Fibroblast of the aortic adventitia (primary cell): ENCODE results near the gene TDP1. TPM values are rescaled to one million over a fixed set of nuclear protein-coding genes. Genes with fewer than 3 reads are reported as not detected.

Source experiments
- DNase-seq: peaks from one replicate; pipeline ENCODE4 v3.0.0-alpha.2; 2010; ENCODE audit warnings: low read depth
- H3K4me3 ChIP-seq: 2 replicates; pipeline ENCODE4 v1.5.1; 2011; ENCODE audit warnings: low read depth, mild to moderate bottlenecking, control low read depth, low read length, moderate library complexity
- CTCF ChIP-seq: IDR thresholded peaks from 2 replicates; pipeline ENCODE4 v1.5.1; 2011; ENCODE audit warnings: mild to moderate bottlenecking, low read length, control low read depth, inconsistent platforms; ENCODE audit not compliant: insufficient read depth
- total RNA-seq: library from RNA; depleted of rRNA; stranded (reverse); fragments of >200 nt; gene quantifications from 2 replicates; pipeline ENCODE4 v1.2.3, GENCODE V29; 2012; ENCODE audit warnings: low replicate concordance

The TDP1 gene
- total RNA-seq, 1 donor, result 28.7 TPM

DNA sequence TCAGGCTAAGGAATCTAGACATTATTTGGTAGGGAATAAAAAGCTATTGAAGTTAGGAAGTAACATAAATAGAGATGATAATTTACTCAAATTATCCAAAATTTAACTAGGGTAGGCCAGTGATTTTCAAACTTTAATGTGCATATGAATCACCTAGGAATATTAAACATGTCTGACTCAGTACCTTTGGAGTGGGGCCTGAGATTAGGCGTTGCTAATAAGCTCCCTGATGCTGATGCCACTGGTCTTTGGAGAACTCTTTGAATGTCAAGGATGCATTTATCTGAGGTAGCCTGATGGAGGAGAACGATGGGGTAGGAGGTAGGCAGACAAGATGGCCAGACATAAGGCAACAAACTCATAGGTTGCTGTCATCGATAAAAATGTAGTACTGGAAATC lies 34.4 kb upstream of the TDP1 start:
- no peak overlapping the region for H3K4me3 ChIP-seq
- DNase-seq, result no peak
- no peak for TF ChIP-seq CTCF

GRCh38 chr14:89922031-89922907 lies 33.5 kb upstream of the TDP1 start:
- DNase-seq, result peak; percentile 83
- H3K4me3 ChIP-seq, result no peak overlapping the region
- TF ChIP-seq CTCF, result no peak

DNA sequence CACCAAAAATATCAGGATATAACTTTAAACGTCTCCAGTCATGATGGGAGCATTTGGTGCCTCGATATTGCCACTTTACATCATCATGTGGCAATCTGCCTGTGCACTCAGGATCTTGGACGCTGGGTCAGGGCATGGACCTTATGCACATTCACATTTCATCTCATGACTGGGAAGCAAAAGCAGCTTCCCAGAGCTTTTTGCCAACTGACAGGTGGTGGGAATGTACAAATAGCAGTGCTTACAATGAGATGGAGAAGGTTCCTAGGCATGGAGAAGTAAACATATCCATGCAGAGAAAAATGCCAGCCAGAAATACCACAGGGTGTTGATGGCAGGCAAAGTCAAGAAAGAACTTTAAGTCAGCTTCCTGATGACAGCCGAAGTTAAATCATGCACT lies 31.5 kb upstream of the TDP1 start:
- H3K4me3 ChIP-seq, result no peak overlapping the region
- no peak for DNase-seq
- no peak for TF ChIP-seq CTCF

DNA sequence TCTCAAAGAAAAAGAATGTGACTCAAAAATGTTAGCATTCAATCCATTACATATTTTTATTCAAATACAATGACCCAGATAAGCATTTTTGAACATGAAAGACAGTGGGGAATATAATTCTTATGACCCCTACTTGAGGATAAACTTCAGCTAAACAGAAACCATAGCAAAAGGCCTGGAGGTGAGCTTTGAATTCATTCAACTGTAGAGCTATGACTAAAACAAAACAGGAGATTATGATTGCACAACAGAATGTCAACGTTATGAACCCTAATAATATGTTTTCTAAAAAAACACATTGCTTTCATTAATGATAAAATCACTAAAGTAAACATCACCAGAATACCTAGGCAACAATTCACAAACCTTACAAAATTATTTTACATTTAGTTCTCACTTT lies 29.0 kb upstream of the TDP1 start:
- H3K4me3 ChIP-seq, result no peak overlapping the region
- peak; percentile 57 for DNase-seq
- TF ChIP-seq CTCF, result no peak

- no peak overlapping the region for H3K4me3 ChIP-seq
- TF ChIP-seq CTCF, result no peak
- no peak for DNase-seq
These were observed 28.4 kb upstream of the TDP1 start for GRCh38 chr14:89927186-89927865.

DNA sequence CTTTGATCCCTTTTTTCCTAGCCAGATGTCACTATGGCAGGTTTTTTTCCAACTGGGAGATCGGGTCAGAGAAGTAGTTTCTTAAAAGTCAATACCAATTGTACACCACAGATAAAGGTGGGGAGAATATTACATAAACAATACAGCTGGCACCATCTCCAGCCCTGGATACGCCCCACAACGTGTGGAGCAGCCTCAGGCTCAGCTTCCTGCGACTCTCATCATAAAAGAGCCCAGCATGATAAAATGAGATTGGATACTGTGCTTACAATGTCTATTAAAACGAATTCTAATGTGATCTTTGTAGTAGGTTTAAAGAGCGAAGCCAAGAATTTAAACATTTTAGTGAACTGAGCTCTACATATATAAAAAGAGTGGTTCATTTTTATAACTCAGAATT lies 22.7 kb upstream of the TDP1 start:
- TF ChIP-seq CTCF, result no peak
- H3K4me3 ChIP-seq, result no peak overlapping the region
- no peak for DNase-seq
